H1 (cell line): ENCODE measurements around the gene PGM2. TPM values are rescaled to one million over a fixed set of nuclear protein-coding genes. Genes with fewer than 3 reads are reported as not detected.

Experiments
- CTCF ChIA-PET: fragments of 300-600 bp; sonication (Branson Sonifier 250); formaldehyde crosslinking; loops from one replicate; lab custom pipeline; 2021; ENCODE audit not compliant: partially characterized antibody; lab: Charles Lee
- POLR2A ChIA-PET: fragments of 300-600 bp; sonication (Branson Sonifier 250); formaldehyde crosslinking; loops from one replicate; lab custom pipeline; 2021; ENCODE audit warnings: inconsistent platforms; ENCODE audit not compliant: partially characterized antibody; lab: Charles Lee
- DNase-seq, 2 experiments: peaks; one replicate each; pipeline versions ENCODE4 v3.0.0 to v3.0.0-alpha.2; 2010 to 2022; ENCODE audit warnings: low spot score in 2 of 2, low read depth in 1 of 2, mixed read lengths in 1 of 2
- FAIRE-seq: peaks from 2 replicates; lab custom pipeline; 2011; peaks lifted over from hg19 to GRCh38; lab: Jason Lieb, UNC
- H2AFZ ChIP-seq: 2 replicates; pipeline ENCODE4 v1.8.1; 2012; ENCODE audit warnings: low read length, inconsistent platforms
- H2AK5ac ChIP-seq: 2 replicates; pipeline ENCODE4 v1.6.1; 2013; ENCODE audit warnings: low read depth, low read length
- H2BK120ac ChIP-seq: replicated peaks from 2 replicates; pipeline ENCODE3; 2013; ENCODE audit warnings: low read depth, low read length, inconsistent platforms
- H2BK12ac ChIP-seq: 2 replicates; pipeline ENCODE4 v1.6.1; 2013; ENCODE audit warnings: low read depth, low read length
- H2BK15ac ChIP-seq: 2 replicates; pipeline ENCODE4 v1.6.1; 2013; ENCODE audit warnings: low read length
- H2BK20ac ChIP-seq: 2 replicates; pipeline ENCODE4 v1.6.1; 2013; ENCODE audit warnings: low read length
- H2BK5ac ChIP-seq: 2 replicates; pipeline ENCODE4 v1.6.1; 2013; ENCODE audit warnings: low read depth, low read length
- H3K14ac ChIP-seq: 2 replicates; pipeline ENCODE4 v1.6.1; 2013; ENCODE audit warnings: inconsistent platforms; ENCODE audit not compliant: insufficient read length
- H3K18ac ChIP-seq: 2 replicates; pipeline ENCODE4 v1.6.1; 2013; ENCODE audit warnings: low read length; ENCODE audit errors: extremely low read depth
- H3K23ac ChIP-seq: 2 replicates; pipeline ENCODE4 v1.6.1; 2013; ENCODE audit warnings: inconsistent platforms; ENCODE audit not compliant: insufficient read length
- H3K23me2 ChIP-seq: 2 replicates; pipeline ENCODE4 v1.6.1; 2013; ENCODE audit warnings: low read depth, low read length
- H3K27ac ChIP-seq: 2 replicates; pipeline ENCODE4 v1.6.1; 2011; ENCODE audit warnings: low read depth, low read length, inconsistent platforms
- H3K27me3 ChIP-seq, 4 experiments: replicated peaks in 1 of 4; 1 replicate in 1 of 4; 2 replicates in 3 of 4; pipeline versions ENCODE4 v1.6.1 to v1.8.1; 2011 to 2013; ENCODE audit warnings: low read length in 3 of 4, mild to moderate bottlenecking in 3 of 4, inconsistent platforms in 2 of 4, mixed read lengths in 2 of 4, moderate library complexity in 1 of 4; ENCODE audit not compliant: control insufficient read depth in 3 of 4, insufficient read depth in 3 of 4; ENCODE audit errors: extremely low read depth in 1 of 4
- H3K36me3 ChIP-seq, 4 experiments: 2 replicates each; pipeline versions ENCODE4 v1.6.1 to v1.8.1; 2011 to 2013; ENCODE audit warnings: mild to moderate bottlenecking in 4 of 4, low read length in 3 of 4, moderate library complexity in 2 of 4, control low read depth in 1 of 4, inconsistent platforms in 1 of 4; ENCODE audit not compliant: insufficient read depth in 4 of 4, control insufficient read depth in 2 of 4
- H3K4ac ChIP-seq: replicated peaks from 2 replicates; pipeline ENCODE3; 2013; ENCODE audit warnings: low read length, low read depth, mixed read lengths, inconsistent platforms; ENCODE audit not compliant: insufficient read length
- H3K4me1 ChIP-seq, 4 experiments: replicated peaks in 1 of 4; 1 replicate in 1 of 4; 2 replicates in 3 of 4; pipeline versions ENCODE4 v1.6.1 to v1.8.1; 2011 to 2013; ENCODE audit warnings: low read length in 3 of 4, inconsistent platforms in 2 of 4, mixed read lengths in 1 of 4; ENCODE audit not compliant: insufficient read depth in 4 of 4, control insufficient read depth in 3 of 4
- H3K4me2 ChIP-seq, 2 experiments: 2 replicates each; pipeline versions ENCODE4 v1.6.1 to v1.8.1; 2011 to 2013; ENCODE audit warnings: low read depth in 2 of 2, low read length in 2 of 2, control low read depth in 1 of 2, inconsistent platforms in 1 of 2, mild to moderate bottlenecking in 1 of 2; ENCODE audit not compliant: insufficient read depth in 1 of 2
- H3K4me3 ChIP-seq, 4 experiments: fragments of 200-600, 300-600 bp in 1 of 4; sonication (generic), shearing (Covaris generic), sonication (Bioruptor Twin) in 1 of 4; 2 replicates each; pipeline versions ENCODE4 v1.5.1 to v1.8.1; 2011 to 2016; ENCODE audit warnings: low read length in 4 of 4, low read depth in 3 of 4, control low read depth in 2 of 4, inconsistent platforms in 2 of 4, mild to moderate bottlenecking in 2 of 4, mixed read lengths in 1 of 4, moderate library complexity in 1 of 4; ENCODE audit not compliant: insufficient read depth in 2 of 4; ENCODE audit errors: extremely low read depth in 1 of 4
- H3K56ac ChIP-seq: replicated peaks from 2 replicates; pipeline ENCODE3; 2013; ENCODE audit warnings: low read depth, mild to moderate bottlenecking, mixed read lengths, low read length, inconsistent platforms; ENCODE audit not compliant: insufficient read length
- H3K79me1 ChIP-seq: 2 replicates; pipeline ENCODE4 v1.6.1; 2013; ENCODE audit warnings: low read depth, low read length, control low read depth
- H3K79me2 ChIP-seq, 2 experiments: 2 replicates each; pipeline versions ENCODE4 v1.6.1 to v1.8.1; 2012 to 2013; ENCODE audit warnings: low read length in 2 of 2, mild to moderate bottlenecking in 2 of 2, inconsistent platforms in 1 of 2; ENCODE audit not compliant: insufficient read depth in 2 of 2, control insufficient read depth in 1 of 2
- H3K9ac ChIP-seq, 4 experiments: replicated peaks in 1 of 4; 1 replicate in 1 of 4; 2 replicates in 3 of 4; pipeline versions ENCODE4 v1.6.1 to v1.8.1; 2011 to 2013; ENCODE audit warnings: low read depth in 3 of 4, low read length in 3 of 4, control low read depth in 2 of 4, mild to moderate bottlenecking in 2 of 4, moderate library complexity in 2 of 4, inconsistent platforms in 1 of 4; ENCODE audit errors: extremely low read depth in 1 of 4
- H3K9me3 ChIP-seq, 2 experiments: 2 replicates each; pipeline versions ENCODE4 v1.6.1 to v1.8.1; 2012 to 2013; ENCODE audit warnings: mild to moderate bottlenecking in 2 of 2, moderate library complexity in 2 of 2, control low read depth in 1 of 2, inconsistent platforms in 1 of 2, low read depth in 1 of 2, low read length in 1 of 2, mixed read lengths in 1 of 2; ENCODE audit not compliant: insufficient read depth in 2 of 2
- H4K20me1 ChIP-seq, 2 experiments: replicated peaks in 1 of 2; 2 replicates each; pipeline versions ENCODE3 to v1.8.1; 2011 to 2013; ENCODE audit warnings: inconsistent platforms in 2 of 2, low read length in 2 of 2, mild to moderate bottlenecking in 1 of 2; ENCODE audit not compliant: insufficient read depth in 2 of 2, control insufficient read depth in 1 of 2
- H4K5ac ChIP-seq: 2 replicates; pipeline ENCODE4 v1.6.1; 2013; ENCODE audit warnings: low read length, low read depth, mixed read lengths, inconsistent platforms; ENCODE audit not compliant: insufficient read length
- H4K8ac ChIP-seq: 2 replicates; pipeline ENCODE4 v1.8.0; 2013; ENCODE audit warnings: mild to moderate bottlenecking, moderate library complexity, low read length, inconsistent platforms; ENCODE audit not compliant: insufficient read depth; ENCODE audit errors: extremely low read depth
- H4K91ac ChIP-seq: replicated peaks from 2 replicates; pipeline ENCODE3; 2013; ENCODE audit warnings: low read length, mixed read lengths, inconsistent platforms; ENCODE audit not compliant: insufficient read length
- CBX8 ChIP-seq: fragments of 300-800, 300-1000 bp; sonication (generic); IDR thresholded peaks from 2 replicates; pipeline ENCODE4 v1.7.1; 2016; ENCODE audit warnings: low read depth, low read length, borderline replicate concordance
- CTBP2 ChIP-seq: IDR thresholded peaks from 2 replicates; pipeline ENCODE4 v1.7.0; 2011; ENCODE audit warnings: borderline replicate concordance, mild to moderate bottlenecking, moderate library complexity, mixed read lengths, low read length; ENCODE audit not compliant: insufficient read depth, insufficient read length
- EZH2 ChIP-seq: fragments of 200-600 bp; sonication (generic); IDR thresholded peaks from 2 replicates; pipeline ENCODE4 v1.7.1; 2012; ENCODE audit warnings: low read depth, mild to moderate bottlenecking, moderate library complexity, low read length, inconsistent platforms; ENCODE audit not compliant: severe bottlenecking
- GABPA ChIP-seq: IDR thresholded peaks from 2 replicates; pipeline ENCODE4 v1.6.1; 2011; ENCODE audit warnings: mild to moderate bottlenecking, low read length, moderate library complexity, borderline replicate concordance; ENCODE audit not compliant: insufficient read depth
- JUND ChIP-seq: IDR thresholded peaks from 2 replicates; pipeline ENCODE4 v1.6.1; 2011; ENCODE audit warnings: mild to moderate bottlenecking, improper control_type of control experiment, low read length
- KDM5A ChIP-seq: fragments of 200-600 bp; IDR thresholded peaks from 2 replicates; pipeline ENCODE4 v1.7.1; 2012; ENCODE audit warnings: mild to moderate bottlenecking, low read length, inconsistent platforms, mixed read lengths
- NANOG ChIP-seq: IDR thresholded peaks from 2 replicates; pipeline ENCODE4 v1.6.1; 2011; ENCODE audit warnings: low read length, low read depth, mild to moderate bottlenecking, inconsistent platforms; ENCODE audit not compliant: insufficient read depth, poor library complexity, severe bottlenecking
- POLR2AphosphoS5 ChIP-seq: IDR thresholded peaks from 2 replicates; pipeline ENCODE4 v1.6.1; 2011; ENCODE audit warnings: low read depth, low read length
- SIX5 ChIP-seq: IDR thresholded peaks from 2 replicates; pipeline ENCODE4 v1.6.1; 2011; ENCODE audit warnings: mild to moderate bottlenecking, low read depth, low read length
- TCF12 ChIP-seq: IDR thresholded peaks from 2 replicates; pipeline ENCODE4 v1.6.1; 2011; ENCODE audit warnings: low read depth, mild to moderate bottlenecking, low read length
- YY1 ChIP-seq: IDR thresholded peaks from 2 replicates; pipeline ENCODE4 v1.6.1; 2011; ENCODE audit warnings: low read depth, mild to moderate bottlenecking, low read length
- WGBS, 2 experiments: shearing (Covaris generic) in 1 of 2; methylation state at CpG; one replicate each; pipeline versions ENCODE4 v1.1.6 to v1.1.7; 2013 to 2015; ENCODE audit warnings: low lambda C conversion rate in 2 of 2, mixed read lengths in 2 of 2, inconsistent platforms in 1 of 2, low coverage in 1 of 2, missing lambda C conversion rate in 1 of 2; ENCODE audit not compliant: insufficient replicate concordance in 2 of 2, insufficient coverage in 1 of 2, insufficient read length in 1 of 2; ENCODE audit errors: extremely low coverage in 1 of 2, missing lambda C conversion rate in 1 of 2; 5-methylcytosine and 5-hydroxymethylcytosine counted together
- polyA plus RNA-seq, 7 experiments: library from polyadenylated mRNA; depleted of rRNA in 3 of 7; stranded (reverse) in 5 of 7; unstranded in 2 of 7; fragments of >200 nt in 5 of 7; fragments of 200-250 nt in 2 of 7; gene quantifications; 1 replicate in 5 of 7; 2 replicates in 1 of 7; 4 replicates in 1 of 7; pipeline versions ENCODE4 v1.2.1 to v1.2.3, GENCODE V29; 2011 to 2013; ENCODE audit warnings: missing spikeins in 2 of 7, mixed read lengths in 2 of 7
- total RNA-seq: library from RNA; stranded (reverse); fragmentation: NEBNext Ultra II Directional; extraction: Animal tissue kit (Norgen Biotek cat#: 25700); gene quantifications from 2 replicates; pipeline ENCODE4 v1.2.1, GENCODE V29; 2021

The PGM2 gene
- total and polyA plus RNA-seq, 2 of the 8 experiments (the other 6 are each of a cell fraction or from before 2014, with no cell fraction given) = 7.7 to 38.0 TPM

GRCh38 chr4:37876156-37876555 is 49.7 kb downstream of the PGM2 start:
- no peak overlapping the region for H2BK120ac ChIP-seq
- no peaks in the 10 kb centered on the region for H3K27me3 ChIP-seq
- H2BK20ac ChIP-seq = no peak overlapping the region
- H2BK12ac ChIP-seq = no peak overlapping the region
- DNase-seq (no peak), FAIRE-seq (no peak)
- no peaks in the 10 kb centered on the region for H3K23me2 ChIP-seq
- no peak overlapping the region for H2BK5ac ChIP-seq
- no peak overlapping the region for H3K9ac ChIP-seq
- H3K79me1 ChIP-seq = no peaks in the 10 kb centered on the region
- H3K36me3 ChIP-seq = no peaks in the 10 kb centered on the region
- no peak for TF ChIP-seq POLR2AphosphoS5
- no peak for TF ChIP-seq YY1
- TF ChIP-seq KDM5A = no peak
- TF ChIP-seq NANOG = no peak
- no peak for TF ChIP-seq CTBP2
- TF ChIP-seq JUND = no peak
- no peak for TF ChIP-seq EZH2
- TF ChIP-seq GABPA = no peak
- TF ChIP-seq SIX5 = no peak
- no peak for TF ChIP-seq TCF12
- no peak for TF ChIP-seq CBX8
- H3K18ac ChIP-seq = no peak overlapping the region
- H4K91ac ChIP-seq = no peak overlapping the region
- H3K79me2 ChIP-seq = no peaks in the 10 kb centered on the region
- H2AK5ac ChIP-seq = no peak overlapping the region
- H3K27ac ChIP-seq = no peak overlapping the region
- H4K8ac ChIP-seq = no peak overlapping the region
- H3K56ac ChIP-seq = no peak overlapping the region
- H4K5ac ChIP-seq = no peak overlapping the region
- no peak overlapping the region for H3K4me2 ChIP-seq
- H3K9me3 ChIP-seq = no peaks in the 10 kb centered on the region
- ChIA-PET POLR2A (no interaction called here), CTCF (interaction anchor here (0.7 to 1.2 kb wide), 2 partner anchors 17 to 71 kb away, joined by 3 to 6 read pairs; no protein-coding TSS in a partner anchor)
- no peak overlapping the region for H2AFZ ChIP-seq
- H3K14ac ChIP-seq = no peak overlapping the region
- H4K20me1 ChIP-seq = no peaks in the 10 kb centered on the region
- no peak overlapping the region for H3K23ac ChIP-seq
- H2BK15ac ChIP-seq = no peak overlapping the region
- H3K4me3 ChIP-seq = no peak overlapping the region
- no peaks in the 10 kb centered on the region for H3K4me1 ChIP-seq
- no peak overlapping the region for H3K4ac ChIP-seq
- WGBS, 2 experiments = 88% methylated on average over 2 of the region's 2 CpGs; no CpG with 5 or more reads in 1 of the 2 experiments
